ENCODE results near the gene APBA1.

Gene APBA1

GRCh38 chr9:69397384-69398214 lies 274.6 kb downstream of the APBA1 start:
- DNase-seq (ENCODE audit: low spot score): peak; percentile 56

DNA sequence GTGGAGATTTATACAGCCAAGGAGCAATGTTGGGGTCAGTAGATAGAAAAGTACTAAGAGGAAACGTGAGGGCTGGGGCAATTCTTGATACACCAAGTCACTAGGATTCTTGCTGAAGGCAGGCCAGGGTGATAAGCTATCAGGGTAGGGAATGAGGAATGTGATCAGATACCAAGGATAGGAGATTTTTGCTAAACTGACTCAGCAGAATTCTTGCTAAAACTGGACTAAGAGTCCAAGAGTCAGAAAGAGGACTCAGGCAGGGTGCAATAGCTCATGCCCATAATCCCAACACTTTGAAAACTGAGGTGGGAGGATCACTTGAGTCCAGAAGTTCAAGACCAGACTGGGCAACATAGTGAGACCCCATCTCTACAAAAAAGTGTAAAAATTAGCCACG lies 275.4 kb downstream of the APBA1 start:
- no peak for DNase-seq (ENCODE audit: low spot score)

DNA sequence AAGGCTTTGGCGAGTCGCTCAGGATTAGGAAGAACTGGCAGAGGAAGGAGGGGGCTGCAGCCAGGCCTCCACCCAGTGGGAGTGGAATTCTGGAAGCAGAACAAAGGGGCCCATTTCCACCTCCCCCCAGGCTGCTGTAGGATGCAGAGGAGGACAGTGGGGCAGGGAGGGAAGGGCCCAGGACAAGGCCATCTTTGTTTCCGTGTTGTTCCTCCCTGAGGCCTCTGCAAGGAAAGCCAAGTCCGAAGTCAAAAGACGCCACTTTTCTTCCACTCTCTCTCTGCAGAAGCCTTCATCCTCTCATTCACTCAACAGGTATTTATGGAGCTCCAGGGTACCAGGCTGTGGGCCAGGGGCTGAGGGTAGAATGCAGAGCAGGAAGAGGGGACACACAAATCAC lies 276.5 kb downstream of the APBA1 start:
- DNase-seq (ENCODE audit: low spot score): no peak

DNA sequence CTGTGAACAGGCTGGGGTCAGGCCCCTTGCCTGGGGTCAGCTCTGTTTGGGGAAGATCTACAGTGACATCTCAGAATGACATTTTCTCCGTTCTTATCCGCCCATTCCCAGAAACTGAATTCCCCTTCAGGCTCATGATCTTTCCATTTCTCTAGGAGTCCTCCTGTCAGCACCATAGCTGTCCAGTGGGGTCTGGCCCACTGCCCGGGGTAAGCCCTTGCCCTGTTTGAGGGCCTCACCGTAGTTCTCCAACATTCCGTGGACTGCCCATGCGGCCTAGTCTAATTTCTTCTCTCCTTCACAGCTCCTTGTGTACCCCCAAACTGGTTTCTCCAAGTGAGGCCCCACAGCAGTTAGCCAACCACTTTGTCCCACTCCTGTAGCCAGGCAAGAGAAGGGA lies 278.7 kb downstream of the APBA1 start:
- no peak for DNase-seq (ENCODE audit: low spot score)

DNA sequence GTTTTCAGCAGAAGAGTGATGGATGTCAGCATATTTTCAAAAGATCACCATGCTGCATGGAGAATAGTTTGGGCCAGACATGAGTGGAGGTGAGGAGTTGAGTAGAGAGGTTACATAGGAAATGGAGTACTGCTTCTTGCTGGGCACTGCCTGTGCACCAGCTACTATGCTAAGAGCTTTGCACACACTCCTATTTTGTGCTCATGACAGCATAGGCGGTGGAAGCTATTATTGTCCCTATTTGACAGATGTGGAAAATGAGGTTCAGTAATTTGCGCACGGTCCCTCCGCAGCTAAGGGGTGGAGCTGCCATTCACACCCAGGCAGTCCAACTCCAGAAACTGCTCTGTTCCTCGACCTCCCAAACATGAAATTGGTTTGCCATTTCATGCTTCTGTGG lies 279.3 kb downstream of the APBA1 start:
- no peak for DNase-seq (ENCODE audit: low spot score)

DNA sequence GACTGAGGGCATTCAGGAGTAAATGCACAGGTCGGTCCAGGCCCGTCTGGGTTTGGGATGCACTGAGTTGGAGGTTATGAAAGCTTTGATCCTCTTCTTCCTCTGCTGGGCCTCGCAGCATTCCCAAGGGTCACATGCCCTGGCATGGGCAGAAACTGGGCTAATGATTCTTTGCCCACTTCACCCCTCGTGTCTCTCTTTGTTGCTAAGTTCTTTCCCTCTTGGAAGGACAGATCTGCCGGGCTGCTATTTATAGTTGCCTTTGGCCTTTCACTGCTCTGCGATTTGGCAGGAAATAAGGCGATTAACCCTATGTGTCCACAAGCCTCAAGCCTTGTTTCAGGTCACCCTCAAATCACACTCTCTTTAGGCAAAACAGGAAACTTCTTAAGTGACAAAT lies 280.2 kb downstream of the APBA1 start:
- no peak for DNase-seq (ENCODE audit: low spot score)

DNA sequence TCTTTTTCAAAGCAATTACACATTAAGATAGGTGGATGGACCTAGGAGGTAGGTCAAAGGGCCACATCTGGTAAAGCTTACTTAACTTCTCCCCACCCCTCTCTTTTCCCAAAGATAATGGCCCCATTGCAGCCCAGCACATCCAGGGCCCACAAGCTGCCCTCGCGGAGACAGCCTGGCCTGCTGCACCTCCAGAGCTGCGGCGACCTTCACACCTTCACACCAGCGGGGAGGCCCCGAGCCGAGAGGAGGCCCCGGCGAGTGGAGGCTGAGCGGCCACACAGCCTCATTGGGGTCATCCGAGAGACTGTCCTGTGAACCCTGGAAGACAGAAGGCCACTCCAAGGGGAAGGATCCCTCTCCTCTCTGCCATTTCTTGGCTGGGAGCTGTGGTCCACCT lies 280.7 kb downstream of the APBA1 start:
- DNase-seq (ENCODE audit: low spot score): no peak

DNA sequence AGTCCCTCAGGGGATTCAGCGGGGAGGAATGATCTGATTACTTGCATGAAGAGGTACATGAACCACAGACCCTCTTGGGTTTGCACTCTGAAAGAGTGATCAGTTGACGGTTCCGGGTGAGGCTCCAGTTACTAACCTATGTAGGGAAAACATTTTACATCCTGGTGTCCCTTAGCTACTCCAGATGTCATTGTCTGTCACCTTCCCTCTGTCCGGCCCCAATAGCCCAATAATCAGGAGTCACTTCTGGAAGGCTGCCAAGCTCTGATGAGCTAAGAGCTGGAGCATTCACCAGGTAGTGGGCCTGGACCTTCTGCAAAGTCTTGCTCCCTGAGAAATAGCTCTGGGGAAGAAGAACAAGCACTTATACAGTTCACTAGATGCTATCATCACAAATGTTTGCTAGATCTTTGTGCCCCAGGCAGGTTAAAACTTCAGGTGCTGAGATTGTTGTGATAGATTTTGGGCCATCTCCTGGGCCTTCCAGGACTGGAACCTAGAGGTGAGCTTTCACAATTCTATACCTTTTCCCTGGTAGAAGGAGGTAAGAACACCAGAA lies 282.7 kb downstream of the APBA1 start:
- no peak for DNase-seq (ENCODE audit: low spot score)

GRCh38 chr9:69388596-69388995 lies 283.6 kb downstream of the APBA1 start:
- DNase-seq (ENCODE audit: low spot score): no peak

DNA sequence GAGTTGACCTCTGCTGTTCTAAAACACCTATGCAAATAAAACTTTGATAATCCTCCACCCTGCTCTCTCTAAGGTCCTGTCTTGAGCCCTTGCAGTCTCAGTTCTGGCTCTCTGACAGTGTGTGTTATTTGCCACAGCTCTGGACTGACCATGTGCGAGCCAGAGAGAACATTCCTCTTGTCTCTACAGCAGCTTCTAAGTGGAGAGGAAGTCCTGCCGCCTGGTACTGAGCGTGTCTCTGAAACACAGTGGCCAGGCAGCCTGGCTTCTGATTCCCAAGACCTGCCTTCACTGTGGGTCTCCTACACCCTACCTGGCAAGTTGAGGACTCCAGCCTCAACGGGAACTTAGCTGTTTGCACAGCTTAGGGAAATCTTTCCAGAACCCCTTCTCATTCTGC lies 285.5 kb downstream of the APBA1 start:
- no peak for DNase-seq (ENCODE audit: low spot score)

DNA sequence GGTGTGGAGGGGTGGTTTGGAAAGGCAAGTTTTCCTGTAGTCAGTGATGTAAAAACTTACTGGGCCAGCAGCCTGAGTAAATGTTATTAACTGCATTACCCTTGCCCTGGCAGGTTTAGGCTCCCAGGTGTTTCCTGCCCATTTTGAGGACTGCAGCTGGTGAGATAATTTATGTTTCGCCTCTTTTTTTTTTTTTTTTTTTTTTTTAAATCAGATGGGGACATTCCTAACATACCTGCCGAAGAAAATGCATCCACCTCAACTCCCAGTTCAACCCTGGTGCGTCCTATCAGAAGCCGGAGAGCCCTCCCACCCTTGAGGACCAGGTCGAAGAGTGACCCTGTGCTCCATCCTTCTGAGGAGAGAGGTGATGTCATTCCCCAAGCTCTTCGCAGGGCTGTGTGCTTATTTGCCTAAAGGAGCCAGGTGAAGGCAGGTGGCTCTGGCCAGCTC lies 286.6 kb downstream of the APBA1 start:
- no peak for DNase-seq (ENCODE audit: low spot score)

DNA sequence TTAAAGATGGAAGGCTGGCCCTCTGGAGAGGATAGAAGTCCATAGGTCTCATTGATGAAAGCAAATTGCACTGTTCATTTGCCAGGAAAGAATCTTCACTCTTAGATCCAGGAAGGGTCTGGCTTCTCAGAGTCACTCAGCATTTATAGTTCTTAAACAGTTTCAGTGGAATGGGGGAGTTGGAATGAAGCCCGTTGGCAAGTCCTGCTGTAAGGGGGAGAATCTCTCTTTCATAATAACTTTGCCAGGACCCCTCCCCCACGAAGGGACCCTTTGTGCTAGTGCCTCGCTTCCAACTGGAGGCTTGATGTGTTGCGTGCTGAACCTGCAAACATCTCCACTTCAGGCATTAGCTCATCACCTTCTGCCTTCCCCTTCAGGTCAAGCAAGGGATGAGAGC lies 290.0 kb downstream of the APBA1 start:
- DNase-seq (ENCODE audit: low spot score): no peak

GRCh38 chr9:69380811-69381210 lies 291.4 kb downstream of the APBA1 start:
- DNase-seq (ENCODE audit: low spot score): no peak

DNA sequence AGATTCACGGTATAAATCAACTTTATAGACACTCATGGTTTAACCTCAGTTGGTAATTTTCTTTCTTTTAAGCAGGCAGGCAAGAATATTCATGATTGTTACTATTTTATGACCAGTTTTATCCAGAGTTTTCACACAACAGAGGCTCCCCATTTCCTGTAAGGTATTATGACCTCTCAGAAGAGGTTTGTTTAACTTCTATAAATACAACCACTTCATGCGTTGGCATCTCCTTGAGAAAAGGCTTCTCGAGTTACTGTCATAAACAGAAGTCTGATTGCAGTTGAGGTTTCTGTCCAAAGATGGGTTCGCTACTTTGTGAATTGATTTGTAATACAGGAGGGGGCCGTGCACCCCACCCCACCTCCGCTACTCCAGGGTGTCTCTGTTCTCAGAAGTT lies 291.9 kb downstream of the APBA1 start:
- DNase-seq (ENCODE audit: low spot score): no peak

DNA sequence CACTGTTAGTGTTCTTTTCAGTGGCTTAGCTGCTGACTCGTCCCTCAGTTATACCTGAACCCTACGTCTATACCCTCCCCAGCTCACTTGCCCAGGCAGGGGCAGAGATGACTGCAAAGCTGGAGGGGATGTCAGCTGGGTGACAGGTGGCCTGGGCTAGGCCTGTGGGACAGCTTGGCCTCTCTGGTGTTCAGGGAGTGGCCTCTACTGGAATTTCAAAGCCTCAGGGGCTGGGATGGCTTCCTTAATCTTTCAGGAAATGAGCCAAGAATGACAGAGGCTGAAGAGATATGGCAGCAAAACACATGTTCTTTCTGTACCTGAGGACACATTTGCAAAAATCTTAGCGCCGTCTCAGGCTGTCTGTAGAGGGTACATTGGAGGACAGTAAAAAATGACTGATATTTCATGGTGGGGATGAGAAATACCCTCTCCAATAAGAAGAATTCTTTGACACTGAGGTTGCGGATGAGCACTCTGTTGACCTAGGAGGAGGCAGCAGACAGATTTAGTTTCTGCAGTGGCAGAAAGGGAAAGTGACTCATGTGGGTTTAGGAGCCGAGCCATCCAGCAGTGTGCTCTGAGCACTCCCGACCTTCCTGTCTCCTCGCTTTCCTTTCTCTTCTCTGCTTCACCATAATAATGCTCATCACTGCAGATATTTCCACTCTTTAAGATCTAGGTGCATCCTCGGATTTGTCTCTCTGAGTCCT lies 292.7 kb downstream of the APBA1 start:
- peak; percentile 50 for DNase-seq (ENCODE audit: low spot score)

- DNase-seq (ENCODE audit: low spot score): no peak
These were observed 294.2 kb downstream of the APBA1 start for GRCh38 chr9:69377981-69378380.

All from AG20443 (cell line).